Cardiac fibroblast (primary cell): ENCODE results near the gene EHMT1.

Source experiments
- DNase-seq, 2 donors: peaks; one replicate each; pipeline versions ENCODE4 v3.0.0 to v3.0.0-alpha.2; 2010; ENCODE audit warnings: low read depth in 2 of 2
- H3K4me3 ChIP-seq, 2 donors: replicated peaks in 1 of 2; 1 replicate in 1 of 2; 2 replicates in 1 of 2; pipeline ENCODE4 v1.5.1; 2011; ENCODE audit warnings: low read depth in 2 of 2, low read length in 2 of 2, mild to moderate bottlenecking in 2 of 2, moderate library complexity in 1 of 2
- TF ChIP-seq, protein P1 (sequence below): IDR thresholded peaks from one replicate; pipeline ENCODE4 v1.5.1; 2011; ENCODE audit warnings: low read depth, mild to moderate bottlenecking, low read length, inconsistent platforms

EHMT1 gene

DNA sequence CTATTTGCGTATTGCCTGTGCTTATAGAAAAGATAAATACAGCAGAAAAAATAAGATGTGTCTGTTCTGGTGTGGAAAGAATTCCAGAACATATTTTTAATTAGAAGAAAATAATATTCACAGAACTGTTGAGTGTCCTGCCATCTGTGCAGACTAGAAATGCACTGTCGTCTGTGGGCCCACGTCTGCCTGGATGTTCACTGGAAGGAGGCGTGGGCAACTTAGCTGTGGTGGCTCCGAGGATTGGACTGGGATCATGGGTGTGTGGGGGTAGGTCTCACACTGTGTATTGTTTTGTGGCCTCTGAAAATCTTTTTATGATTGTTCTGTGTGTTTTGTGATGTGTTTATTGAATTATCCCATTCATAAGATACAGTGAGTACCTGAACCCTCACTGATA, 132.8 kb downstream of the EHMT1 start:
- DNase-seq: no peak
- no peak overlapping the region for H3K4me3 ChIP-seq
- TF ChIP-seq, protein P1, sequence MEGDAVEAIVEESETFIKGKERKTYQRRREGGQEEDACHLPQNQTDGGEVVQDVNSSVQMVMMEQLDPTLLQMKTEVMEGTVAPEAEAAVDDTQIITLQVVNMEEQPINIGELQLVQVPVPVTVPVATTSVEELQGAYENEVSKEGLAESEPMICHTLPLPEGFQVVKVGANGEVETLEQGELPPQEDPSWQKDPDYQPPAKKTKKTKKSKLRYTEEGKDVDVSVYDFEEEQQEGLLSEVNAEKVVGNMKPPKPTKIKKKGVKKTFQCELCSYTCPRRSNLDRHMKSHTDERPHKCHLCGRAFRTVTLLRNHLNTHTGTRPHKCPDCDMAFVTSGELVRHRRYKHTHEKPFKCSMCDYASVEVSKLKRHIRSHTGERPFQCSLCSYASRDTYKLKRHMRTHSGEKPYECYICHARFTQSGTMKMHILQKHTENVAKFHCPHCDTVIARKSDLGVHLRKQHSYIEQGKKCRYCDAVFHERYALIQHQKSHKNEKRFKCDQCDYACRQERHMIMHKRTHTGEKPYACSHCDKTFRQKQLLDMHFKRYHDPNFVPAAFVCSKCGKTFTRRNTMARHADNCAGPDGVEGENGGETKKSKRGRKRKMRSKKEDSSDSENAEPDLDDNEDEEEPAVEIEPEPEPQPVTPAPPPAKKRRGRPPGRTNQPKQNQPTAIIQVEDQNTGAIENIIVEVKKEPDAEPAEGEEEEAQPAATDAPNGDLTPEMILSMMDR: no peak

DNA sequence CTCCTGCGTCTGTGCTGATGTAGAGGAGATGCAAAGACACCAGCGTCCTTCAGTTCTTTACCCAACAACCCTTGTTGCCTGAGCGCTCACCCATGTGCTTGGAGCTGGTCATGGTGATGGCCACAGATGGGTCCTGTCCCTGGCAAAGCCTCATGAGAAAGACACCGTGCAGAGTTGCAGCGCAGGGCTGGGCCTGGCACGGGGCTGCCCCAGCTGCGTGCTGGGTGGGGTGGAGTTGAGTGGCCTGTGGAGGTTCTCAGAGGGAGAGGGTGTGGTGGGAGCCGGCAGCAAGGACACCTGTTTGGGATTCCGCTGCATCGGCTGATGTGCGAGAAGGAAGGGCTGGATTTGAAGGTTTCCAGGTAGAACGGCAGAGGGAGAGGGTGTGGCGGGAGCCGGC, 133.6 kb downstream of the EHMT1 start:
- no peak overlapping the region for H3K4me3 ChIP-seq
- TF ChIP-seq, protein P1: no peak
- no peak for DNase-seq

DNA sequence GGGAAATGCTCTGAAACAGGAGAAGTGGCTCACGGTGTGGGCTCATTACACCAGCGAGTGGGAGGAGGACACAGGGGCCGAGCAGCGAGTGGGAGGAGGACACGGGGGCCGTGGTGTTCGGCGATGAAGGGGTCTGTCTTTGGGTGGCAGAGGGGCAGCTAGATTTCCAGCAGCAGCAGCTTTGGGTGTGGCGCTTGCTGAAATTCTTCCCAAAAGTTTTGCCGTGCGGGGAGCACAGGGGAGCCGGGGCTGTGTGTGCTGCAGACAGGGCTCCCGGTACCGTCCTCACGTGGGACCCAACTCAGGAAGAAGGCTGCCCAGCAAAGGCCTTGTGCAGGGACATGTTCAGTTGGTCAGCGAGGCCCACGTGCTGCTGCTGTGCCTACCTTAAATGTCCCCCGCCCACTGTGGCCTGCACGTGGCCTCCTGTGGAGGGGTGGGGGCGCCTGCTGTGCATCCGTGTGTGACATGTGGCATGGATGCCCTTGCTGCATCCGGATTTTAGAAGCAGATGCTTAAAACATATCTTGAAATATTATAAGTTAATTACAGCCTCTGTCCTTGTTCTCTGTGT, 134.5 kb downstream of the EHMT1 start:
- no peak overlapping the region for H3K4me3 ChIP-seq
- TF ChIP-seq, protein P1: no peak
- DNase-seq: no peak

DNA sequence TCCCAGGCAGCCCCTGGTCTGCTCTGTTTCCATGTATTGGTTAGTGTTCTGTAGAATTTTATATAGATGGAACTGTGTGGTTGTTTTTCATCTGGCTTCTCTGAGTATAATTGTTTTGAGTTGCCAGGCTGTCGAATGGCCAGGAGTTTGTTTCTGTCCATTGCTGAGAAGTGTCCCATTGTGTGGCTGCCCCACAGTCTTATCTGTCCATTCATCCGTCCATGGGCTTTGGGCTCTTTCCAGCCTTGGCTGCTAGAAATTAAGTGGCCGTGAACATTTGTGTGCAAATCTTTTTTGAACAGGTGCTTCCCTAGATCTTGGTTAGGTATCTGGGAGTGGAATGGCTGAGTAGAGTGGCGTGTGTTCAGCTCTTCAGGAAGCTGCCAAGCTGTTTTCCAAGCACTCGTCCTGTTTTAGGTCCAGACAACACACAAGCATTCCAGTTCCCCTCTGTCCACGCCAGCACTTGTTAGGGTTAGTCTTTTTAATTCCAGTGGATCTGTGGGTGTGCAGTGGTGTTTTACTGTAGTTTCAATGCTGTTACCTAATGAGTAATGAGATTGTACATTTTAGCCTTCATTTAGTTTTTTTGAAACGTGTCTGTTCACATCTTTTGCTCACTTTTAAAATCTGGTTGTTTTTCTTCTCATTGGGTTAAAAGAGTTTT, 136.6 kb downstream of the EHMT1 start:
- TF ChIP-seq, protein P1: no peak
- DNase-seq: no peak
- no peak overlapping the region for H3K4me3 ChIP-seq

DNA sequence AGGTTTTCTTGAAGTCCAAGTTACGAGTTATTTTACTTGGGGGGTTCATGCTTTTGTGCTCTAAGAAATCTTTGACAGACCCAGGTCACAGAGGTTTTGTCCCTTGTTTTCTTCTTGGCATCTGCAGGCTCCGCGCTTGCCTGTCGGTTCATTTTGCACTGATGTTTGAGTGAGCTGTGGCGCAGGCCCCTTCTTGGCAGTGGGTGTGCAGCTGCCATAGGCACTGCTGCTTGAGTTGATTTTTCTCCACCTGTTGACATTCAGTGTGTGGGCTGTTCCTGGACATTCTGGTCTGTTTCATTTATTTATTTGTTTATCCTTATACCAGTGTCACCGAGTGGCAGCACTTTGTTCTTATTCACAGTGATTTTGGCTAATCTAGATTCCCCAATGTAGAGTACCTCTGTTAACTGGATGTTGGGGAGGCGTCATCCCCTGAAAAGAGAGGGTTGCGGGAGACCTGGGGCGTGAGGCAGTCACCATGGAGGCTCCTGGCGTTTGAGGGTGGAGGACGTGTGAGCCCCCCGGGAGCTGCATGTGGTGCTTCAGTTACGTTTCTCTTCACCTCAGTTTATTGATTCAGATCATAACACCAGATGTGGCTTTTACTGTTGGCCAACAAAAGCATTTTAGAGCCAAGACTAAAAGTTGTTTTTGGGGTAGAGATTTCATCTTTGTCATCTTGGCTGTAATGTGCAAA, 137.4 kb downstream of the EHMT1 start:
- DNase-seq: no peak
- H3K4me3 ChIP-seq: no peak overlapping the region
- TF ChIP-seq, protein P1: no peak

DNA sequence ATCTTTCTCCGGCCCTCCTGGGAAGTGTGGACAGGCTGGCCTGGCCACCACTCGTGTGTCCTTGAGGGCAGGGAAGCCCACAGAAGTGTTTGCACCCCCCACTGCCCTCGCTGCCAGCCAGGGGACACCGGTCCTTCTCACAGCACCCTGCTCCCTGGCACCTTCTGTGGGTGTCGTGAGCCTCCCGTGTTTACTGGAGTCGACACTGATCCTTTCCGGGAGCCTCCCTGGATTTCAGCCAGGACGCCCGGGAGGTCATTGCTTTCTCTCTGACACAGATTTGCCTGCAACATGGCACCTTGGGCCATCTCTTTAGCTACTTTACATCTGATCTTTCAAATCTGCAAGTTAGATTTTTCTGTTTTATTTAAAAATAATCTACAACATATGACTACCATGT, 138.3 kb downstream of the EHMT1 start:
- no peak overlapping the region for H3K4me3 ChIP-seq
- TF ChIP-seq, protein P1: no peak
- no peak for DNase-seq
